ENCODE measurements around the gene CDKN1C. TPM values are rescaled to one million over a fixed set of nuclear protein-coding genes. Genes with fewer than 3 reads are reported as not detected.

Gene CDKN1C
- total and polyA plus RNA-seq, 2 of the 8 experiments (the other 6 are each of a cell fraction or from before 2014, with no cell fraction given) = 12.8 to 14.1 TPM

GRCh38 chr11:2848497-2848896 is 37.1 kb downstream of the CDKN1C start:
- FAIRE-seq = no peak
- H3K56ac ChIP-seq (replicated peaks; ENCODE audit: insufficient read length, low read depth, low read length) = no peak overlapping the region

More at GRCh38 chr11:2848497-2848896, 37.1 kb downstream of the CDKN1C start:
- Histone ChIP-seq H3K9ac (replicated peaks in 1 of 4; ENCODE audit: extremely low read depth in 1 of 4, low read depth in 3 of 4, low read length in 3 of 4) (no peak overlapping the region), H2BK120ac (replicated peaks; ENCODE audit: low read depth, low read length) (no peak overlapping the region), H3K14ac (ENCODE audit: insufficient read length) (no peak overlapping the region), H4K91ac (replicated peaks; ENCODE audit: insufficient read length, low read length) (no peak overlapping the region), H2AK5ac (ENCODE audit: low read depth, low read length) (no peak overlapping the region), H3K23me2 (ENCODE audit: low read depth, low read length) (no peaks in the 10 kb centered on the region), H4K20me1 (replicated peaks in 1 of 2; ENCODE audit: control insufficient read depth in 1 of 2, insufficient read depth in 2 of 2, low read length in 2 of 2) (no peaks in the 10 kb centered on the region), H4K5ac (ENCODE audit: insufficient read length, low read depth, low read length) (no peak overlapping the region), H3K23ac (ENCODE audit: insufficient read length) (no peak overlapping the region), H3K27me3 (replicated peaks in 1 of 4; ENCODE audit: control insufficient read depth in 3 of 4, extremely low read depth in 1 of 4, insufficient read depth in 3 of 4, low read length in 3 of 4) (peaks cover 0 to 5% (median 2%) of the 10 kb centered on the region in 4 experiments; a peak in 2 of 7 replicates), H2BK5ac (ENCODE audit: low read depth, low read length) (no peak overlapping the region), H3K4me2 (ENCODE audit: insufficient read depth in 1 of 2, low read depth in 2 of 2, low read length in 2 of 2) (no peak overlapping the region), H3K18ac (ENCODE audit: extremely low read depth, low read length) (no peak overlapping the region), H2BK15ac (ENCODE audit: low read length) (no peak overlapping the region), H3K4me3 (ENCODE audit: extremely low read depth in 1 of 4, insufficient read depth in 2 of 4, low read depth in 3 of 4, low read length in 4 of 4) (no peak overlapping the region), H4K8ac (ENCODE audit: extremely low read depth, insufficient read depth, low read length) (no peak overlapping the region), H3K79me2 (ENCODE audit: control insufficient read depth in 1 of 2, insufficient read depth in 2 of 2, low read length in 2 of 2) (no peaks in the 10 kb centered on the region), H2AFZ (ENCODE audit: low read length) (no peak overlapping the region), H3K4me1 (replicated peaks in 1 of 4; ENCODE audit: control insufficient read depth in 3 of 4, insufficient read depth in 4 of 4, low read length in 3 of 4) (peaks cover 0 to 14% (median 6%) of the 10 kb centered on the region in 4 experiments; a peak in 6 of 7 replicates), H3K9me3 (ENCODE audit: insufficient read depth in 2 of 2, low read depth in 1 of 2, low read length in 1 of 2) (no peaks in the 10 kb centered on the region; a peak in 1 of 4 replicates), H2BK20ac (ENCODE audit: low read length) (no peak overlapping the region), H2BK12ac (ENCODE audit: low read depth, low read length) (no peak overlapping the region), H3K4ac (replicated peaks; ENCODE audit: insufficient read length, low read depth, low read length) (no peak overlapping the region), H3K27ac (ENCODE audit: low read depth, low read length) (no peak overlapping the region), H3K36me3 (ENCODE audit: control insufficient read depth in 2 of 4, insufficient read depth in 4 of 4, low read length in 3 of 4) (no peaks in the 10 kb centered on the region), H3K79me1 (ENCODE audit: low read depth, low read length) (no peaks in the 10 kb centered on the region)
- 98% methylated on average over 7 of the region's 9 CpGs; no CpG with 5 or more reads in 1 of the 2 experiments for WGBS, 2 experiments (ENCODE audit: extremely low coverage in 1 of 2, insufficient coverage in 1 of 2, insufficient read length in 1 of 2, insufficient replicate concordance in 2 of 2, low coverage in 1 of 2, low lambda C conversion rate in 2 of 2, missing lambda C conversion rate in 1 of 2)
- POLR2A ChIA-PET (ENCODE audit: partially characterized antibody) = interaction anchor here (1.2 kb wide), 1 partner anchor 24 kb away, joined by 3 read pairs; no protein-coding TSS in a partner anchor
- no peak for DNase-seq (ENCODE audit: low read depth in 1 of 2, low spot score in 2 of 2)
- TF ChIP-seq HDAC2 (IDR thresholded peaks at IDR 0.05; ENCODE audit: borderline replicate concordance in 1 of 2, low read depth in 2 of 2, low read length in 2 of 2) (no peak), ATF3 (IDR thresholded peaks at IDR 0.05; ENCODE audit: insufficient read depth, low read depth, low read length) (no peak), GABPA (IDR thresholded peaks at IDR 0.05; ENCODE audit: borderline replicate concordance, insufficient read depth, low read length) (no peak), ASH2L (IDR thresholded peaks at IDR 0.05; ENCODE audit: low read length) (no peak), EGR1 (IDR thresholded peaks at IDR 0.05; ENCODE audit: borderline replicate concordance, low read depth, low read length) (no peak), ATF2 (IDR thresholded peaks at IDR 0.05; ENCODE audit: low read length) (no peak), KDM4A (IDR thresholded peaks at IDR 0.05; ENCODE audit: low read depth, low read length, severe bottlenecking) (no peak)
- CTCF ChIA-PET (ENCODE audit: partially characterized antibody) = interaction anchor here (0.7 to 1.1 kb wide), 2 partner anchors 21 to 39 kb away, joined by 3 read pairs; no protein-coding TSS in a partner anchor

Measured in H1 (cell line).